ENCODE data around the gene BTBD9.

Gene BTBD9

GRCh38 chr6:38503032-38503773 is 136.5 kb downstream of the BTBD9 start:
- no peak for DNase-seq (ENCODE audit: extremely low read depth, low read depth)
- no peak for TF ChIP-seq CTCF (IDR thresholded peaks at IDR 0.05; ENCODE audit: low read depth, low read length, missing control alignments)
- no peak overlapping the region for H3K4me3 ChIP-seq (replicated peaks; ENCODE audit: low read depth, low read length)

GRCh38 chr6:38502423-38502822 is 137.3 kb downstream of the BTBD9 start:
- H3K4me3 ChIP-seq (replicated peaks; ENCODE audit: low read depth, low read length): no peak overlapping the region
- no peak for TF ChIP-seq CTCF (IDR thresholded peaks at IDR 0.05; ENCODE audit: low read depth, low read length, missing control alignments)
- DNase-seq (ENCODE audit: extremely low read depth, low read depth): no peak

DNA sequence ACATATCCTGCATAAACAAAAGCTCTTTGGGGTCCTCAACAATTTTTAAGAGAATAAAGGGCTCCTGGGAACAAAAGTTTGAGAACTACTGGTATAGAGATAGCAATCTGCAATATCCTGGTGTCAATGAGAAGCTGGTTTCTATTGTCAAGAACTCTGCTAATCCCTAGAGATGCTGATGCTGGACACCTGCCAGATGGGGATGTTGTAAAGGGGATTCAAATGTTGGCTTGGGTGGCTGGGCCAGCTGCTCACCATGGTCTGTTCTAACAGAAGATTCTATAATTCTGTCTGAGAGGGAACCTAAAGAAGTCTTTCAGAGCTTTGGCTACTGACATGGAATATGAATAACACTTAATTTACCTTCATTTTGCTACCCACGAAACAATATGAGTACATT is 137.8 kb downstream of the BTBD9 start:
- no peak overlapping the region for H3K4me3 ChIP-seq (replicated peaks; ENCODE audit: low read depth, low read length)
- DNase-seq (ENCODE audit: extremely low read depth, low read depth): no peak
- no peak for TF ChIP-seq CTCF (IDR thresholded peaks at IDR 0.05; ENCODE audit: low read depth, low read length, missing control alignments)

GRCh38 chr6:38499529-38500096 is 140.1 kb downstream of the BTBD9 start:
- DNase-seq (ENCODE audit: extremely low read depth, low read depth): no peak
- no peak for TF ChIP-seq CTCF (IDR thresholded peaks at IDR 0.05; ENCODE audit: low read depth, low read length, missing control alignments)

DNA sequence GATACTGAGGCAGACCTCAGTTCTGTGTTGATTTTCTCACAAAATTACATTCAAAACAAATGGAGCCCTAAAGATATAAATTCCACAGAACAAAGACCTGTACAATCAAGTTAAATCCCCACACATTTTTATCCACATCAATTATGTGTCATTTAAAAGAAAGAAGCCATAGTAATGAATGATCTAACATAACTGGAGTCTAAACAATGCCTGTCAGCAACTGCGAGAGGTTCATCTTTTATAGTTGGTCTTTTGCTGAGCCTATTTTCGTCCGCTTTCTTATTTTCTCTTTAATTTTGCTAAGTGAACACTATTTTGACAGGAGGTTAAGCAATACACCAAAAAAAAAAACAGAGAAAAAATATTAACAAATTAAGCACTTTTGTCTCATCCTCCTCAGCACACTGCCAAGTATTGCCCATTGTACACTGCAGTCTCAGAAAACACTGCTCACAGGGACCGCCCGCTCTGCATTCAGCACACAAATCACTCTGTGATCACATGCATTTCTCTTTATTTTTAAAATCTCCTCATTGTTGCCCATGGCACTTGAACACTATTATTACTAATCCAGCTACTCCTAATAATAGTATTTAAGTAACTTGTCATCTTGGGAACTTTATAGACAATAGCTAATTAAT is 140.8 kb downstream of the BTBD9 start:
- TF ChIP-seq CTCF (IDR thresholded peaks at IDR 0.05; ENCODE audit: low read depth, low read length, missing control alignments): no peak

More at GRCh38 chr6:38499529-38500096, 140.1 kb downstream of the BTBD9 start:
- H3K4me3 ChIP-seq (replicated peaks; ENCODE audit: low read depth, low read length): no peak overlapping the region

GRCh38 chr6:38498085-38498484 is 141.6 kb downstream of the BTBD9 start:
- no peak overlapping the region for H3K4me3 ChIP-seq (replicated peaks; ENCODE audit: low read depth, low read length)
- no peak for TF ChIP-seq CTCF (IDR thresholded peaks at IDR 0.05; ENCODE audit: low read depth, low read length, missing control alignments)
- DNase-seq (ENCODE audit: extremely low read depth, low read depth): no peak

More for the DNA sequence above, 140.8 kb downstream of the BTBD9 start:
- H3K4me3 ChIP-seq (replicated peaks; ENCODE audit: low read depth, low read length): no peak overlapping the region
- no peak for DNase-seq (ENCODE audit: extremely low read depth, low read depth)

Measured in HFF-Myc (cell line).